Activated CD4-positive, alpha-beta T cell treated with anti-CD3 and anti-CD28 coated beads, Interleukin-2, amount 50 U/mL, for 1 hour (primary cell): ENCODE results near the gene SPAG4.

Experiments
- DNase-seq: peaks from one replicate; pipeline ENCODE4 v3.0.0-alpha.2; 2020

Gene SPAG4

GRCh38 chr20:35615667-35616464 lies at the start of gene SPAG4:
TSS of gene SPAG4 (plus strand) at chr20:35615829. CDS start at chr20:35616004, 175 bp downstream.
- DNase-seq, result peak; percentile 100

- no peak for DNase-seq
Measured at GRCh38 chr20:35568645-35569044, 47.0 kb upstream of the SPAG4 start.

GRCh38 chr20:35571555-35571954 lies 44.1 kb upstream of the SPAG4 start:
- no peak for DNase-seq

GRCh38 chr20:35572838-35573237 lies 42.8 kb upstream of the SPAG4 start:
- DNase-seq, result no peak

GRCh38 chr20:35575958-35576357 lies 39.7 kb upstream of the SPAG4 start:
- DNase-seq, result no peak

- no peak for DNase-seq
Measured at GRCh38 chr20:35576816-35577215, 38.8 kb upstream of the SPAG4 start.

GRCh38 chr20:35578469-35578868 lies 37.2 kb upstream of the SPAG4 start:
- DNase-seq, result no peak

- no peak for DNase-seq
Measured at GRCh38 chr20:35579196-35579595, 36.4 kb upstream of the SPAG4 start.

- DNase-seq, result no peak
Measured at GRCh38 chr20:35582131-35582530, 33.5 kb upstream of the SPAG4 start.

- no peak for DNase-seq
Measured at GRCh38 chr20:35582741-35583404, 32.8 kb upstream of the SPAG4 start.

GRCh38 chr20:35583636-35584560 lies 31.7 kb upstream of the SPAG4 start:
- DNase-seq, result no peak

- DNase-seq, result no peak
Measured at GRCh38 chr20:35586751-35587425, 28.7 kb upstream of the SPAG4 start.

- no peak for DNase-seq
Measured at GRCh38 chr20:35587436-35587835, 28.2 kb upstream of the SPAG4 start.

GRCh38 chr20:35588397-35588796 lies 27.2 kb upstream of the SPAG4 start:
- no peak for DNase-seq

GRCh38 chr20:35592339-35592974 lies 23.2 kb upstream of the SPAG4 start:
- DNase-seq, result no peak

- DNase-seq, result no peak
Measured at GRCh38 chr20:35595456-35595855, 20.2 kb upstream of the SPAG4 start.

- no peak for DNase-seq
Measured at GRCh38 chr20:35595901-35596300, 19.7 kb upstream of the SPAG4 start.

- DNase-seq, result no peak
Measured at GRCh38 chr20:35597186-35597585, 18.4 kb upstream of the SPAG4 start.

- no peak for DNase-seq
Measured at GRCh38 chr20:35598476-35598875, 17.2 kb upstream of the SPAG4 start.

GRCh38 chr20:35598899-35599775 lies 16.5 kb upstream of the SPAG4 start:
- DNase-seq, result no peak

- DNase-seq, result no peak
Measured at GRCh38 chr20:35599776-35600120, 15.9 kb upstream of the SPAG4 start.
